ENCODE results near the gene C1QTNF12.

Gene C1QTNF12

GRCh38 chr1:1244192-1244811, 2.2 kb downstream of the C1QTNF12 start:
- Histone ChIP-seq H3K4me1 (ENCODE audit: control insufficient read depth, insufficient read depth, low read length, poor library complexity, severe bottlenecking) (peaks cover 4% of the 10 kb centered on the region), H3K9me3 (ENCODE audit: control insufficient read depth, low read length) (no peaks in the 10 kb centered on the region), H3K4me3 (ENCODE audit: extremely low read depth, insufficient read depth, low read length, poor library complexity, severe bottlenecking) (no peak overlapping the region), H3K27ac (ENCODE audit: low read depth, low read length, severe bottlenecking) (no peak overlapping the region), H3K36me3 (ENCODE audit: control insufficient read depth, insufficient read depth, low read length) (peaks cover 3% of the 10 kb centered on the region)
- 85 to 91% methylated on average over 20 to 30 of the region's 30 CpGs for WGBS, 2 experiments (ENCODE audit: insufficient coverage in 2 of 2)

GRCh38 chr1:1243807-1244191, 2.7 kb downstream of the C1QTNF12 start:
- H3K27ac ChIP-seq (ENCODE audit: low read depth, low read length, severe bottlenecking) = no peak overlapping the region
- WGBS, 2 experiments (ENCODE audit: insufficient coverage in 2 of 2) = 81 to 87% methylated on average over 18 to 23 of the region's 23 CpGs
- no peak overlapping the region for H3K4me3 ChIP-seq (ENCODE audit: extremely low read depth, insufficient read depth, low read length, poor library complexity, severe bottlenecking)
- no peaks in the 10 kb centered on the region for H3K9me3 ChIP-seq (ENCODE audit: control insufficient read depth, low read length)
- H3K4me1 ChIP-seq (ENCODE audit: control insufficient read depth, insufficient read depth, low read length, poor library complexity, severe bottlenecking) = peaks cover 4% of the 10 kb centered on the region
- H3K36me3 ChIP-seq (ENCODE audit: control insufficient read depth, insufficient read depth, low read length) = peaks cover 3% of the 10 kb centered on the region

GRCh38 chr1:1243266-1243660, 3.3 kb downstream of the C1QTNF12 start:
- Histone ChIP-seq H3K36me3 (ENCODE audit: control insufficient read depth, insufficient read depth, low read length) (peaks cover 3% of the 10 kb centered on the region), H3K27ac (ENCODE audit: low read depth, low read length, severe bottlenecking) (no peak overlapping the region), H3K4me3 (ENCODE audit: extremely low read depth, insufficient read depth, low read length, poor library complexity, severe bottlenecking) (no peak overlapping the region), H3K9me3 (ENCODE audit: control insufficient read depth, low read length) (no peaks in the 10 kb centered on the region), H3K4me1 (ENCODE audit: control insufficient read depth, insufficient read depth, low read length, poor library complexity, severe bottlenecking) (peaks cover 4% of the 10 kb centered on the region)
- 95 to 96% methylated on average over 21 to 22 of the region's 23 CpGs for WGBS, 2 experiments (ENCODE audit: insufficient coverage in 2 of 2)

- WGBS, 2 experiments (ENCODE audit: insufficient coverage in 2 of 2) = 94% methylated on average over 30 to 36 of the region's 41 CpGs
- Histone ChIP-seq H3K36me3 (ENCODE audit: control insufficient read depth, insufficient read depth, low read length) (peaks cover 3% of the 10 kb centered on the region), H3K27ac (ENCODE audit: low read depth, low read length, severe bottlenecking) (no peak overlapping the region), H3K4me3 (ENCODE audit: extremely low read depth, insufficient read depth, low read length, poor library complexity, severe bottlenecking) (no peak overlapping the region), H3K4me1 (ENCODE audit: control insufficient read depth, insufficient read depth, low read length, poor library complexity, severe bottlenecking) (peaks cover 6% of the 10 kb centered on the region), H3K9me3 (ENCODE audit: control insufficient read depth, low read length) (no peaks in the 10 kb centered on the region)
These were observed 3.9 kb downstream of the C1QTNF12 start for GRCh38 chr1:1242461-1243265.

GRCh38 chr1:1241588-1242219, 4.8 kb downstream of the C1QTNF12 start:
- Histone ChIP-seq H3K36me3 (ENCODE audit: control insufficient read depth, insufficient read depth, low read length) (peaks cover 3% of the 10 kb centered on the region), H3K4me1 (ENCODE audit: control insufficient read depth, insufficient read depth, low read length, poor library complexity, severe bottlenecking) (peaks cover 13% of the 10 kb centered on the region), H3K9me3 (ENCODE audit: control insufficient read depth, low read length) (no peaks in the 10 kb centered on the region), H3K27ac (ENCODE audit: low read depth, low read length, severe bottlenecking) (no peak overlapping the region), H3K4me3 (ENCODE audit: extremely low read depth, insufficient read depth, low read length, poor library complexity, severe bottlenecking) (no peak overlapping the region)
- 89 to 92% methylated on average over 23 to 26 of the region's 26 CpGs for WGBS, 2 experiments (ENCODE audit: insufficient coverage in 2 of 2)

GRCh38 chr1:1240822-1241587, 5.5 kb downstream of the C1QTNF12 start:
- WGBS, 2 experiments (ENCODE audit: insufficient coverage in 2 of 2) = 84 to 86% methylated on average over 20 to 21 of the region's 23 CpGs
- Histone ChIP-seq H3K4me3 (ENCODE audit: extremely low read depth, insufficient read depth, low read length, poor library complexity, severe bottlenecking) (no peak overlapping the region), H3K36me3 (ENCODE audit: control insufficient read depth, insufficient read depth, low read length) (peaks cover 3% of the 10 kb centered on the region), H3K4me1 (ENCODE audit: control insufficient read depth, insufficient read depth, low read length, poor library complexity, severe bottlenecking) (peaks cover 13% of the 10 kb centered on the region), H3K27ac (ENCODE audit: low read depth, low read length, severe bottlenecking) (no peak overlapping the region), H3K9me3 (ENCODE audit: control insufficient read depth, low read length) (no peaks in the 10 kb centered on the region)

GRCh38 chr1:1240348-1240732, 6.2 kb downstream of the C1QTNF12 start:
- Histone ChIP-seq H3K4me3 (ENCODE audit: extremely low read depth, insufficient read depth, low read length, poor library complexity, severe bottlenecking) (no peak overlapping the region), H3K9me3 (ENCODE audit: control insufficient read depth, low read length) (no peaks in the 10 kb centered on the region), H3K27ac (ENCODE audit: low read depth, low read length, severe bottlenecking) (no peak overlapping the region), H3K36me3 (ENCODE audit: control insufficient read depth, insufficient read depth, low read length) (peaks cover 3% of the 10 kb centered on the region), H3K4me1 (ENCODE audit: control insufficient read depth, insufficient read depth, low read length, poor library complexity, severe bottlenecking) (peaks cover 13% of the 10 kb centered on the region)
- 67% methylated on average over 2 of the region's 11 CpGs; no CpG with 5 or more reads in 1 of the 2 experiments for WGBS, 2 experiments (ENCODE audit: insufficient coverage in 2 of 2)

GRCh38 chr1:1239614-1240347, 6.7 kb downstream of the C1QTNF12 start:
- no peaks in the 10 kb centered on the region for H3K9me3 ChIP-seq (ENCODE audit: control insufficient read depth, low read length)
- 83 to 85% methylated on average over 26 to 28 of the region's 30 CpGs for WGBS, 2 experiments (ENCODE audit: insufficient coverage in 2 of 2)
- H3K27ac ChIP-seq (ENCODE audit: low read depth, low read length, severe bottlenecking) = no peak overlapping the region
- H3K4me3 ChIP-seq (ENCODE audit: extremely low read depth, insufficient read depth, low read length, poor library complexity, severe bottlenecking) = no peak overlapping the region
- H3K36me3 ChIP-seq (ENCODE audit: control insufficient read depth, insufficient read depth, low read length) = peaks cover 6% of the 10 kb centered on the region
- peaks cover 13% of the 10 kb centered on the region for H3K4me1 ChIP-seq (ENCODE audit: control insufficient read depth, insufficient read depth, low read length, poor library complexity, severe bottlenecking)

- no peak overlapping the region for H3K27ac ChIP-seq (ENCODE audit: low read depth, low read length, severe bottlenecking)
- no peaks in the 10 kb centered on the region for H3K9me3 ChIP-seq (ENCODE audit: control insufficient read depth, low read length)
- peaks cover 13% of the 10 kb centered on the region for H3K4me1 ChIP-seq (ENCODE audit: control insufficient read depth, insufficient read depth, low read length, poor library complexity, severe bottlenecking)
- H3K36me3 ChIP-seq (ENCODE audit: control insufficient read depth, insufficient read depth, low read length) = peaks cover 10% of the 10 kb centered on the region
- 89 to 93% methylated on average over 9 to 15 of the region's 15 CpGs for WGBS, 2 experiments (ENCODE audit: insufficient coverage in 2 of 2)
- no peak overlapping the region for H3K4me3 ChIP-seq (ENCODE audit: extremely low read depth, insufficient read depth, low read length, poor library complexity, severe bottlenecking)
These were observed 7.3 kb downstream of the C1QTNF12 start for GRCh38 chr1:1239227-1239613.

GRCh38 chr1:1238702-1239178, 7.8 kb downstream of the C1QTNF12 start:
- WGBS, 2 experiments (ENCODE audit: insufficient coverage in 2 of 2) = 86 to 88% methylated on average over 17 to 19 of the region's 19 CpGs
- Histone ChIP-seq H3K4me3 (ENCODE audit: extremely low read depth, insufficient read depth, low read length, poor library complexity, severe bottlenecking) (no peak overlapping the region), H3K4me1 (ENCODE audit: control insufficient read depth, insufficient read depth, low read length, poor library complexity, severe bottlenecking) (peaks cover 13% of the 10 kb centered on the region), H3K36me3 (ENCODE audit: control insufficient read depth, insufficient read depth, low read length) (peaks cover 9% of the 10 kb centered on the region), H3K9me3 (ENCODE audit: control insufficient read depth, low read length) (no peaks in the 10 kb centered on the region), H3K27ac (ENCODE audit: low read depth, low read length, severe bottlenecking) (no peak overlapping the region)

Data from mesodermal cell (in vitro differentiated cells).